ENCODE measurements around the gene NPTXR.

GRCh38 chr22:38839686-38840085 is 4.1 kb downstream of the NPTXR start:
- no peak for TF ChIP-seq CTCF (conservative IDR thresholded peaks at IDR 0.05; ENCODE audit: low read length)
- TF ChIP-seq EZH2phosphoT487 (IDR thresholded peaks at IDR 0.05; ENCODE audit: borderline replicate concordance, low read depth, low read length): no peak

All from OCI-LY7 (cell line).